Activated naive CD4-positive, alpha-beta T cell treated with anti-CD3 and anti-CD28 coated beads, Interleukin-2, amount 50 U/mL, for 16 hours (primary cell): Measurements from ENCODE around the gene CDH5.

Source experiments
- DNase-seq: peaks from one replicate; pipeline ENCODE4 v3.0.0-alpha.2; 2020

Gene CDH5

GRCh38 chr16:66354034-66354909 lies 12.2 kb upstream of the CDH5 start:
- no peak for DNase-seq

GRCh38 chr16:66355526-66355925 lies 11.0 kb upstream of the CDH5 start:
- no peak for DNase-seq

- DNase-seq, result no peak
Observed at GRCh38 chr16:66357523-66357928, 9.0 kb upstream of the CDH5 start.

GRCh38 chr16:66358231-66358630 lies 8.3 kb upstream of the CDH5 start:
- DNase-seq, result no peak

GRCh38 chr16:66359012-66359411 lies 7.5 kb upstream of the CDH5 start:
- no peak for DNase-seq

GRCh38 chr16:66359811-66360608 lies 6.5 kb upstream of the CDH5 start:
- no peak for DNase-seq

- DNase-seq, result no peak
Observed at GRCh38 chr16:66360624-66361324, 5.7 kb upstream of the CDH5 start.

- DNase-seq, result no peak
Observed at GRCh38 chr16:66361604-66362135, 4.8 kb upstream of the CDH5 start.

GRCh38 chr16:66363211-66363777 lies 3.2 kb upstream of the CDH5 start:
- no peak for DNase-seq

- no peak for DNase-seq
Observed at GRCh38 chr16:66364117-66364958, 2.2 kb upstream of the CDH5 start.

- no peak for DNase-seq
Observed at GRCh38 chr16:66364959-66365306, 1.6 kb upstream of the CDH5 start.

GRCh38 chr16:66365651-66366050 lies 840 bp upstream of the CDH5 start:
- DNase-seq, result no peak

- DNase-seq, result no peak
Observed at GRCh38 chr16:66367968-66368891, 1.7 kb downstream of the CDH5 start.

GRCh38 chr16:66369055-66369592 lies 2.6 kb downstream of the CDH5 start:
- DNase-seq, result no peak

- DNase-seq, result no peak
Observed at GRCh38 chr16:66370786-66371684, 4.5 kb downstream of the CDH5 start.

GRCh38 chr16:66372078-66372897 lies 5.8 kb downstream of the CDH5 start:
- no peak for DNase-seq

- no peak for DNase-seq
Observed at GRCh38 chr16:66372898-66373155, 6.3 kb downstream of the CDH5 start.

- DNase-seq, result no peak
Observed at GRCh38 chr16:66373667-66374066, 7.2 kb downstream of the CDH5 start.

- no peak for DNase-seq
Observed at GRCh38 chr16:66374176-66374575, 7.7 kb downstream of the CDH5 start.
